ENCODE data around the gene IQCN. TPM values are rescaled to one million over a fixed set of nuclear protein-coding genes. Genes with fewer than 3 reads are reported as not detected.
A peak's percentile ranks its signal among the peaks of the same experiment; 100 is the strongest.

Gene IQCN
- total RNA-seq, 1 donor from 2014 or later = 0.35 TPM

DNA sequence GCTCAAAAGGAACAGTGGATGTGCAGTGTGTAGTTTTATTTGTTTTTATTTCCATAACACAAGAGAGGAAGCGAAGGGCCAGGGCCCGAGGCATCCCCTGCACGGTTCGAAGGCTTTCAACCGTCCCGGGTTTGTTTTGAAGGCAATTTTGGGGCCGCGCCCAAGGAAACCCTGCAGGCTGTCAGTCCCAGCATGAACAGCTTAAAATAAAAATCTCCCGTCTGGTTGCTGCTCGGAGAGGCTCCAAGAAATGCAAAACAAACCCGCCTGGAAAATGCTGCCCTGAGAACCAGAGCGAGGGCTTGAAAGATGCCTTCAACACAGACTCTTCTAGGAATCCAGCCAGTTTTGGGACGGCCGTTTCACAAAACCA, 32.6 kb upstream of the IQCN start:
- DNase-seq (no peak), ATAC-seq (ENCODE audit: poor library complexity) (no peak)
- intact Hi-C loops (cut with DNase I) = no loop called here

DNA sequence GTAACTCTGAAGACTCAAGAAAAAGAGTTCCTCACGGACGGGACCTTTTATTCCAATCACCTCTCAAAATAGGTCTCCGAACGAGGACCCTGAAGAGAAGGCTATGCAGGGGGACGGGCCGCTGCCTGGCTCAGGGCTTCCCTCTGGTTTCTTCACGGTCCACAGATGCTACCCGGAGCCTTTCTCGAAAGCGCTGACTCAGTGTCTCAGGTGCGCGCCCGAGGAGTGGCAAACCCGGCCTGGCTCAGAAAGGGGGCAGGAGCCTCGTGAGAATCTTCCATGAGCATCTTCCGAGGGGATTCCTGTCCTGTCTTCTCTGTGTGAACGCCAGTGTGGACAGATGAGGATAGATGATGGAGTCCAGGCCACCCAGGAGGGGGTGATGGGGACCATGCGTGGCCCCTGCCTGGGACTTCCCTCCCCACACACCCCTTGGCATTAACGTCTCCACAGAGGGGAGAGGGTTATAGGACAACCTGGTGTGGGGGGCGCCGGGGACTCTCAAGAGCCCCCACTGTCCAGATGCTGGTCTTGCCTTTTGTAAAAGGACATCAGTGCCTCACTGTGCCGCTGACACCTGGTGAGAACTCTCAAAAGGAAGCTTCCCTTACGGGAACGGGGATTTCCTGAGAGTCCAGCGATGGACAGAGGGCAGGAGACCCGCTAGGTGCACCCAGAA, 32.1 kb upstream of the IQCN start:
- no peak for ATAC-seq (ENCODE audit: poor library complexity)
- intact Hi-C loops (cut with DNase I) = no loop called here
- no peak for DNase-seq

DNA sequence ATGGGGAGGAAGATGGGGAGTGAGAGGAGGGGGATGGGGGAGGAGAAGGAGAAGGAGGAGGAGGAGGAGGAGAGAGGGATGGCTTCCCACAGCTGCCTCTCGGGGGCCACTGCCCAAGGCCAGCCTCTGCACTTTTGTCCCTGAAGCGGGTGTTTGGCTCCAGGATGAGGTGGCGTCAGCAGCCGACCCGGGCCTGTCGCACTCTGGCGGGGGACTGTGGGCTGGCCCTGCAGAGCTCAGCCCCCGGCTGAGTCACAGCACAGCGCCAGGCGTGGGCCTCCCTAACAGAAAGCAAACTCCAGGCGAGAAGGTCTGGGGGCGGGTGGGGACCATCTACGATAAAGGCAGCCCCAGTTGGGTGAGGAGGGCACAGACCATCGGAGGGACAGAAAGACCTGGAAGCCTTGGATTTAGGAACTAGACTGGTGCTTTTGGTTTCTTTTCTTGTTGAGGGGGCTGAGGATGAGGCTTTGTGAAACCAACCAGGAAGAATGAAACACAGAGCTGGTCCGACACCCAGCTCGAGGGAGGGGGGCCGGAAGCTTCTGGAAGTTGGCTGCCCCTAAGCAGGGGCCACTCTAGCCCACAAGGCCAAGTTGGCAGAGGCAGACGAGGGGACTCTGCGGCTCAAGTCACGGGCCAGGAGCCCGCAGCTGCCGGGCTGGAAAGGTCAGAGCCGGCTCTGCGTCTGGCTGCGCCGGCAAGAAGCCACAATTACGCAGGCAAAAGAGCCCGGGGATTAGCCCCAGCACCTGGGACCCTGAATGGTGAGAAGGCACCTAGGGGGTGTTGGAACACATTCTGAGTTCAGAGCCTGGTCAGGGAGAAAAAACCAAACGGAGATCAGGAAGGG, 30.4 kb upstream of the IQCN start:
- intact Hi-C loops (cut with DNase I) = no loop called here
- DNase-seq (peak; percentile 93), ATAC-seq (ENCODE audit: poor library complexity) (peak; percentile 84)

- ATAC-seq (ENCODE audit: poor library complexity) (peak; percentile 45), DNase-seq (peak; percentile 67)
- intact Hi-C loops (cut with DNase I) = no loop called here
Measured at GRCh38 chr19:18304208-18304457, 29.9 kb upstream of the IQCN start.

GRCh38 chr19:18301718-18302111, 27.5 kb upstream of the IQCN start:
- intact Hi-C loops (cut with DNase I) = no loop called here
- DNase-seq (no peak), ATAC-seq (ENCODE audit: poor library complexity) (no peak)

DNA sequence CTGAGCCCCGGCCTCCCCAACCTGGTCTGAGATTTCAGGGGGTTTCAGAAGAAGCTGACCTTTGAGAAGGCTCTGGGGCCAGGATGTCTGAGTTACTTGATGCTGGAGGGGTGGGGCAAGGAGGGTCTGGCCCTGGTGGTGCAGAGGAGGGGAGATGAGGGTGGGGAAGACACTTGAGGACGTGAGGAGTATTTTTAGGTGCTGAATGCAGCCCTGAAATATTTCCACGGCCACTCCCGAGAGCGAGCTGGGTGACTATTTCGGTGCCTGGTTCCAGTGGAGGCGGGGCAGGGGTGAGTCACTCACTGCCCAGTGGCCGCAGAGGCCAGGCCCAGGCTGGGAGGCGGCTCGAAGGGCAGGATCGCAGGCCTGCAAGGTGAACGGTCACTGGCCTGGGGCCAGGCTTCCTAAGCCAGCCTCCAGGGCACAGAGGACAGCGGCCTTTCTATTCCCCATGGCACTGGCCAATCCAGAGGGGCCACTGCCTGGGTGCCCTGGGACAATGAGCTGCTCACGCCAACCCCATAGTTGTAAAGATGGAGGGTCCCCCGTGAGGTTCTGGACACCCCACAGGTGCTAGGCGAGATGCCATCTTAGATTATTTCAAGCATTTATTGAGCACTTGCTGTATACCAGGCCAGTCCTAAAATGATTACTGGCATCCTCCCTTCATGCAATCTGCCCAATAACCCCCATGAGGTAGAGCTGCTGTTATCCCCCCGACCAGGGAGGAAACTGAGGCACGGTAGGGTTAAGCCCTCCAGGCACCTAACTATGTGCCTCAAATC, 26.9 kb upstream of the IQCN start:
- ATAC-seq (ENCODE audit: poor library complexity) (peak; percentile 55), DNase-seq (peak; percentile 87)
- intact Hi-C loops (cut with DNase I) = no loop called here

DNA sequence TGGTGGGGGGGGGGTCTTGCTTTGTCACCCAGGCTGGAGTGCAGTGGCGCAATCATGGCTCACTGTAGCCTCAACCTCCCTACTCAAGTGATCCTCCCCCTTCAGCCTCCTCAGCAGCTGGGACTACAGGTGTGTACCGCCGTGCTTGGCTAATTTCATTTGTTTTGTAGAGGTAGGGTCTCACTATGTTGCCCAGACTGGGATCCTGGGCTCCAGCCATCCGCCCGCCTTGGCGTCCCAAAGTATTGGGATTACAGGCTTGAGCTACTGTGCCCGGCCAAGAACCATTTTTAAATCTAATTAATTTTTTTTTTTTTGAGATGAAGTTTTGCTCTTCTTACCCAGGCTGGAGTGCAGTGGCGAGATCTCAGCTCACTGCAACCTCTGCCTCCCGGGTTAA, 25.4 kb upstream of the IQCN start:
- intact Hi-C loops (cut with DNase I) = no loop called here
- ATAC-seq (ENCODE audit: poor library complexity) (no peak), DNase-seq (no peak)

GRCh38 chr19:18298601-18299000, 24.3 kb upstream of the IQCN start:
- DNase-seq = no peak
- intact Hi-C loops (cut with DNase I) = no loop called here

GRCh38 chr19:18297308-18297707, 23.1 kb upstream of the IQCN start:
- ATAC-seq (ENCODE audit: poor library complexity) = no peak
- intact Hi-C loops (cut with DNase I) = no loop called here
- no peak for DNase-seq

More at GRCh38 chr19:18298601-18299000, 24.3 kb upstream of the IQCN start:
- no peak for ATAC-seq (ENCODE audit: poor library complexity)

DNA sequence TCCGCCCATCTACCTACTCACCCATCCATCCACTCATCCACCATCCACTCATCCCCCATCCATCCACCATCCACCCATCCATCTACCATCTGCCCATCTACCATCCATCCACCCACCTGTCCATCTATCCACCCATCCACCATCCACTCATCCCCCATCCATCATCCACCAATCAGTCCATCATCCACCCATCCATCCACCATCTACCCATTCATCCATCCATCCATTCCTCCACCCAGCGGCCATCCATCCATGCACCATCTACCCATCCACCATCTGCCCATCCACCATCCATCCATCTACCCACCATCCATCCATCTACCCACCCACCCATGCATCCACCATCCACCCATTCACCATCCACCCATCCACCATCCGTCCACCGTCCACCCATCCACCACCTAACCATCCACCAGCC, 20.8 kb upstream of the IQCN start:
- intact Hi-C loops (cut with DNase I) = no loop called here
- ATAC-seq (ENCODE audit: poor library complexity) (no peak), DNase-seq (no peak)

DNA sequence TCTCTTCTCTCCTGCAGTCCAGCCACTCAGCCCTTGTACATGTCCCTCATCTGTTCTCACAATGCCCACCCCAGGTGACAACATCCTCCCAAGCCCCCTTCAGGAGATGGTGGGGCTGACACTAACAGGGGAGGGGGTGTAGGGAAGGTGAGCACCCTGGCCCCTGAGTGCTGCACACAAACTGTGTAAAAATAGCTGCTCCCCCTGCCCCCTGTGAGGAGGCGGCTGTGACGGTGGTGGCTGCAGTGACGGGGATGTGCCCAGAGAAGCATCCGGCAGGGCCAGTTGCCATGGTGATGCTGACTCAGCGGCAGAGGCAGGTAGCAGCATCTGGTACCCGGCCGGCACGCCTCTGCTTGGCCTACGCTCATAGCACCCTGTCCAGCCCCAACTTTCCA, 20.2 kb upstream of the IQCN start:
- intact Hi-C loops (cut with DNase I) = no loop called here
- DNase-seq = peak; percentile 66
- ATAC-seq (ENCODE audit: poor library complexity) = no peak

DNA sequence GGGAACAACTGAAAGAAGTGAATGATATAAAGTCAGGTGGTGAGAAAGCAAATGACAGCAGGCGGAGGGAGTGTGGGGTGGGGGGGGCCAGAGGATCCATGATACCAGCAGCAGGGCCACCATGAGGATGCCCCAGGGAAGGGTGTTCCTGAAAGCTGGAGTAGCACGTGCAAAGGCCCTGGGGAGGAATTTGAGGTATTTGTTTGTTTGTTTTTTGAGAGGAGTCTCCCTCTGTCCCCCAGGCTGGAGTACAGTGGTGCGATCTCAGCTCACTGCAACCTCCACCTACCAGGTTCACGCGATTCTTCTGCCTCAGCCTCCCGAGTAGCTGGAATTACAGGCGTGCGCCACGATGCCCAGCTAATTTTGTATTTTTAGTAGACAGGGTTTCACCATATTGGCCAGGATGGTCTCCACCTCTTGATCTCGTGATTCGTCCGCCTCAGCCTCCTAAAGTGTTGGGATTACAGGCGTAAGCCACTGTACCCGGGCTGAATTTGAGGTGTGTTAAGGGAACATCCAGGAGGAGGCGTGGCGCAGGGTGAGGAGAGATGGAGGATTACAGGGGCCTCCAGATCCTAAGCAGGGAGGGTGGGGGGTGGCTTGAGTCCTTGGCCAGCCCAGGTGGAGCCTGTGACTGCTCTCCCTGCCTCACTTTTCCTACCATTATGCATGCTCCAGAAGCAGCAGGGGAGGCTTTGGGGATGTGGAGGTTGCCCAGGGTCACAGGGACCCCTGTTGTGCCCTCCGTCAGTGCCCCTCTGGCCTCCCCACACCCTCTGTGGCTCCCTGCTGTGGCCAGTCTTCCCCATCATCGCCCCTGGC, 19.6 kb upstream of the IQCN start:
- DNase-seq (no peak), ATAC-seq (ENCODE audit: poor library complexity) (no peak)
- intact Hi-C loops (cut with DNase I) = no loop called here

DNA sequence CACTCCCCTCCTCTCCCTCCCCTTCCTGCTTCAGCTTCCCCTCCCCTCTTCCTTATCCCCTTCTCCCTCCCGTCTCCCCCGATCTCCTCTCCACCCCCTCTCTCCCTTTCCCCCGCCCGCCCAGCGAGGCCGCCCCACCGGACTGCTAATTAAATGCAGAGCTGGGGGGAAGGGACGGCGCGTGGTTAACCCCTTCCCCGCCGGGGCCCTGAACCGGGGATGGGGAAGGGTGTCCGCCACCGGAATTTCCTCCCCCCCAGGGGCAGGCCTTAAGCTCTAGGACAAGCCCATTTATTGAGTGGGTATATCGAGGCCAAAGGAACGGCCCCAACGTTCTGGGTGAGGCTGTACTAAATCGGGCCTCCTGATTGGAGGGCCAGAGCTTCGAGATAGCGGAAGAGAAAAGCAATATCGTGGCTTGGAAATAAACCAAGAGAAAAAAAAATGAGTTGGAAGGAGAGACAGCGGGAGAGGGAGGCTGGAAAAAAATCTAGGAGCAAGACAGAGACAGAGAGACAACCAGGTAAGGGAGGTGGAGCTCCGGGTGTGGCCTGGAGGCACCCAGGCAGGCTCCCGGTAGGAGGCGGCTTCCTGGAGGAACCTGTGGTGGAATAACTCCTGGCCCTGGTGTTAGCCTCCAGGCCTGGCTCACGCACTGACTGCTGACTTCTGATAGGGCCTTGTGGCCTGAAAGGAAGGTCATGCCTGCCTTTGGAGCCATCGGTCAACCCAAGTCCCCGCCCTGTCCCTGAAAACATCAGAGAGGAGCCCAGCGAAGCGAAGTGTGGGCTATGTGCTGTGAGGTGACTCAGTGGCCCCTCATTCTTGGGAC, 18.8 kb upstream of the IQCN start:
- intact Hi-C loops (cut with DNase I) = no loop called here
- ATAC-seq (ENCODE audit: poor library complexity) (peak; percentile 75), DNase-seq (peak; percentile 92)

- intact Hi-C loops (cut with DNase I) = no loop called here
- ATAC-seq (ENCODE audit: poor library complexity) (no peak), DNase-seq (no peak)
Measured at GRCh38 chr19:18292462-18292809, 18.2 kb upstream of the IQCN start.

DNA sequence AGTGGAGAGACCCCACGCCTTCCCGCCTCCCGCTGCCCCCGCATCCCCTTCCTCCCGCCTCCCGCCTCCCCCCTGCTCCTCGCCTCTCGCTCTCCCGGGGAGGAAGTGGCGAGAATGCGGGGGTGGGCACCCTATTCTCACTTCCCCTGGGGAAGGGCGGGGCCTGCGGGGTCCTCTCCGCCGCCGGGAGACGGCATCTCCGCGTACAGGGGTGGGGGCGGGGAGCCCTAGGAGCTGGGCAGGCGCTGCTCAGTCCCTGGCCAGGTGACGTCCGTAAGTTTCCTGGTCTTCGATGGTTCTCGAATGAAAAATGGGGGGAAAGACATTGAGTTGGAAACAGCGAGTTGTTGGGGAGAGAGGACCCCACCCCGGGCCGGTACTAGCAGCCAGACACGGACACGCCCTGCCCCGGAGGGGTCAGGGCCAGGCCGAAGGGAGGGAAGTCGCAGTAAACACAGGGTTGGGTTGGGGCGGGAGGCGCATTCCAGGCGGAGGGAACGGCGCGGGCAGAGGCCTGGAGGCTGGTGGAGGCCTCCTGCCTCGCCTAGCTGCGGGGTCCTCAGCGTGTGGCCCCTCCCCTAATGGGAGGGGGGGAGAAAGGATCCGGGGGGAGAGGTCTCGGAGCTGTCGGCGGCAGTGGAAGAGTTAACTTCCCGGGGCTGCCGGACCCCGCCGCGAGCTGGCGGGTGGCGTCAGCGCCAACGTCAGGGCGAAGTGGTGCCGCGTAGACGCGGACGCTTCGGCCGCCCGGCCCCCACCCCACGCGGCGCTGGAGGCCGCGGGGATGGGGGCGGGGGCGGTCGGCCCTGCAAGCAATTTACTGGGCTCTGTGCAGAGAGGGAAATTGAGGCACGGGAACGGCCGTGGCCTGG, 17.6 kb upstream of the IQCN start:
- peak; percentile 90 for DNase-seq
- intact Hi-C loops (cut with DNase I) = no loop called here
- ATAC-seq (ENCODE audit: poor library complexity) = peak; percentile 87

- no peak for ATAC-seq (ENCODE audit: poor library complexity)
- intact Hi-C loops (cut with DNase I) = no loop called here
- no peak for DNase-seq
Measured at GRCh38 chr19:18291019-18291524, 16.8 kb upstream of the IQCN start.

GRCh38 chr19:18290302-18291018, 16.2 kb upstream of the IQCN start:
- DNase-seq (peak; percentile 62), ATAC-seq (ENCODE audit: poor library complexity) (no peak)
- intact Hi-C loops (cut with DNase I) = no loop called here
